ENCODE results near the gene UVSSA. TPM values are rescaled to one million over a fixed set of nuclear protein-coding genes. Genes with fewer than 3 reads are reported as not detected.
"Not testable (repeated sequence)": the region's sequence is repeated elsewhere in the genome, so short reads cannot be mapped to it uniquely, and the experiment has no call there.

UVSSA gene
- total and polyA plus RNA-seq, 7 experiments from 2014 or later = 3.2 to 44.1 (median 39.3) TPM

GRCh38 chr4:1321946-1322650 is 24.9 kb upstream of the UVSSA start:
- ATAC-seq = no peak
- no peaks in the 10 kb centered on the region for H3K9me3 Mint-ChIP-seq
- ChIA-PET POLR2A (interaction anchor here (1.7 kb wide), 1 partner anchor 185 kb away, joined by 4 read pairs; no protein-coding TSS in a partner anchor), CTCF (interaction anchor here (0.7 kb wide), 1 partner anchor 307 kb away, joined by 3 read pairs; no protein-coding TSS in a partner anchor)
- intact Hi-C loops (cut with micrococcal nuclease) = no loop called here
- H3K27me3 Mint-ChIP-seq = no peaks in the 10 kb centered on the region
- H3K27ac Mint-ChIP-seq = no peak overlapping the region
- no peak overlapping the region for H3K4me3 ChIP-seq (ENCODE audit: low read length)
- peaks cover 0 to 38% (median 10%) of the 10 kb centered on the region in 5 donors for H3K36me3 Mint-ChIP-seq
- peaks cover 8 to 83% (median 23%) of the 10 kb centered on the region in 3 experiments for H3K36me3 ChIP-seq (ENCODE audit: control insufficient read depth in 2 of 3, insufficient read depth in 3 of 3, low read length in 3 of 3)
- H3K27me3 ChIP-seq (ENCODE audit: control insufficient read depth in 2 of 2, insufficient read depth in 2 of 2, low read length in 2 of 2) = no peaks in the 10 kb centered on the region
- H3K4me1 Mint-ChIP-seq = peaks cover 0 to 11% (median 6%) of the 10 kb centered on the region in 7 donors
- H3K27ac ChIP-seq (ENCODE audit: low read depth, low read length) = no peak overlapping the region
- no peak overlapping the region for H3K4me3 Mint-ChIP-seq
- DNase-seq = no peak
- no peaks in the 10 kb centered on the region for H3K4me1 ChIP-seq (ENCODE audit: control insufficient read depth in 2 of 2, insufficient read depth in 2 of 2, low read length in 2 of 2)
- no peaks in the 10 kb centered on the region for H3K9me3 ChIP-seq (ENCODE audit: control insufficient read depth in 2 of 3, low read length in 3 of 3)

DNA sequence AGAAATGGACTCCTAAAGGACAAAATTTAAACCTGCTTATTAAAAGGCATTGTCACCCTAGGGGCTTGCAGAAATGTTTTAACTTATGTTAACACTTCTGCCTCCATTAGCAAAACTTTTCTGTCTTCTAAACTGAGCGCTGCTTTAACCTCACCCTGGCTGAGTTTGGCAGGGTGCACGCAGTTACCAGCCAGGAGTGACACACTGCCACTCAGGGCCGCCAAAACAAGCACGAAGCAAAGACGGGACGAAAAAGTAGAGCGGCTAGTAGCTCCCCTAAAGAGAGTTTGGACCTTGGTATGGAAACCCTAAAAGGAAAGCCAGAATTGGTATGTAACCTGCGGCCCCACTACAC is 23.8 kb upstream of the UVSSA start:
- peaks cover 0 to 31% (median 7%) of the 10 kb centered on the region in 5 donors for H3K36me3 Mint-ChIP-seq
- peaks cover 8 to 82% (median 19%) of the 10 kb centered on the region in 3 experiments for H3K36me3 ChIP-seq (ENCODE audit: control insufficient read depth in 2 of 3, insufficient read depth in 3 of 3, low read length in 3 of 3)
- CTCF ChIA-PET = interaction anchor here (0.6 to 0.8 kb wide), 2 partner anchors 54 to 1148 kb away, joined by 3 to 7 read pairs; no protein-coding TSS in a partner anchor

GRCh38 chr4:1323635-1324442 is 23.2 kb upstream of the UVSSA start:
- Mint-ChIP-seq H3K36me3 (peaks cover 0 to 26% (median 4%) of the 10 kb centered on the region in 5 donors), H3K27ac (no peak overlapping the region), H3K4me3 (no peak overlapping the region), H3K9me3 (no peaks in the 10 kb centered on the region), H3K4me1 (peaks cover 0 to 6% (median under 1%) of the 10 kb centered on the region in 7 donors), H3K27me3 (no peaks in the 10 kb centered on the region)
- no peak for DNase-seq
- H3K36me3 ChIP-seq (ENCODE audit: control insufficient read depth in 2 of 3, insufficient read depth in 3 of 3, low read length in 3 of 3) = peaks cover 8 to 82% (median 19%) of the 10 kb centered on the region in 3 experiments
- peaks cover under 1 to 7% of the 10 kb centered on the region in 2 donors for H3K4me1 ChIP-seq (ENCODE audit: control insufficient read depth in 2 of 2, insufficient read depth in 2 of 2, low read length in 2 of 2)
- ChIA-PET POLR2A (interaction anchor here (1.7 kb wide), 1 partner anchor 187 kb away, joined by 4 read pairs; no protein-coding TSS in a partner anchor), CTCF (no interaction called here)
- no peaks in the 10 kb centered on the region for H3K9me3 ChIP-seq (ENCODE audit: control insufficient read depth in 2 of 3, low read length in 3 of 3)
- ATAC-seq = no peak
- no peak overlapping the region for H3K4me3 ChIP-seq (ENCODE audit: low read length)
- intact Hi-C loops (cut with micrococcal nuclease) = no loop called here
- no peaks in the 10 kb centered on the region for H3K27me3 ChIP-seq (ENCODE audit: control insufficient read depth in 2 of 2, insufficient read depth in 2 of 2, low read length in 2 of 2)
- no peak overlapping the region for H3K27ac ChIP-seq (ENCODE audit: low read depth, low read length)

More for the DNA sequence above, 23.8 kb upstream of the UVSSA start:
- POLR2A ChIA-PET = interaction anchor here (1.7 kb wide), 1 partner anchor 186 kb away, joined by 4 read pairs; no protein-coding TSS in a partner anchor
- H3K27ac Mint-ChIP-seq = no peak overlapping the region
- H3K4me3 Mint-ChIP-seq = no peak overlapping the region
- ATAC-seq = no peak
- intact Hi-C loops (cut with micrococcal nuclease) = no loop called here
- Histone ChIP-seq H3K4me3 (ENCODE audit: low read length) (no peak overlapping the region), H3K9me3 (ENCODE audit: control insufficient read depth in 2 of 3, low read length in 3 of 3) (no peaks in the 10 kb centered on the region), H3K4me1 (ENCODE audit: control insufficient read depth in 2 of 2, insufficient read depth in 2 of 2, low read length in 2 of 2) (peaks cover 0 to 1% of the 10 kb centered on the region in 2 donors), H3K27me3 (ENCODE audit: control insufficient read depth in 2 of 2, insufficient read depth in 2 of 2, low read length in 2 of 2) (no peaks in the 10 kb centered on the region), H3K27ac (ENCODE audit: low read depth, low read length) (no peak overlapping the region)
- peaks cover 0 to 8% (median 3%) of the 10 kb centered on the region in 7 donors for H3K4me1 Mint-ChIP-seq
- DNase-seq = no peak
- H3K9me3 Mint-ChIP-seq = no peaks in the 10 kb centered on the region
- no peaks in the 10 kb centered on the region for H3K27me3 Mint-ChIP-seq

DNA sequence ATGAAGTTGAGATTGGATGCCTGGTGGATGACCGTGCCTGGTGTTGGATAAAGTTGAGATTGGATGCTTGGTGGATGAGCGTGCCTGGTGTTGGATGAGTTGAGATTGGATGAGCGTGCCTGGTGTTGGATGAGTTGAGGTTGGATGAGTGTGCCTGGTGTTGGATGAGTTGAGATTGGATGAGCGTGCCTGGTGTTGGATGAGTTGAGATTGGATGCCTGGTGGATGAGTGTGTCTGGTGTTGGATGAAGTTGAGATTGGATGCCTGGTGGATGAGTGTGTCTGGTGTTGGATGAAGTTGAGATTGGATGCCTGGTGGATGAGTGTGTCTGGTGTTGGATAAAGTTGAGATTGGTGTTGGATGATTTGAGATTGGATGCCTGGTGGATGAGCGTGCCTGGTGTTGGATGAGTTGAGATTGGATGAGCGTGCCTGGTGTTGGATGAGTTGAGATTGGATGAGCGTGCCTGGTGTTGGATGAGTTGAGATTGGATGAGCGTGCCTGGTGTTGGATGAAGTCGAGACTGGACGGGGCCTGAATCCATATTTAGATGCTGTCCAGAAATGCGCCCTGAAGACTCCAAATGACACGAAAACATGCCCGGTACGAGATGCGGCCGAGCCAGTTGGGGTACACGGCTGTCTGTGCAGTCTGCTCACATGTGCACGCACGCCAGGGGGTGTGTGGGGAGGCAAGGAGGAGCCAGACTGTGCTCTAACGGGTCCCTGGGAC is 22.4 kb upstream of the UVSSA start:
- H3K27me3 Mint-ChIP-seq; H3K4me3 ChIP-seq (ENCODE audit: low read length); H3K27me3 ChIP-seq (ENCODE audit: control insufficient read depth in 2 of 2, insufficient read depth in 2 of 2, low read length in 2 of 2); intact Hi-C loops (cut with micrococcal nuclease); H3K27ac Mint-ChIP-seq; POLR2A ChIA-PET; H3K27ac ChIP-seq (ENCODE audit: low read depth, low read length); CTCF ChIA-PET; H3K4me3 Mint-ChIP-seq; H3K9me3 ChIP-seq (ENCODE audit: control insufficient read depth in 2 of 3, low read length in 3 of 3); H3K9me3 Mint-ChIP-seq; ATAC-seq; DNase-seq: not testable (repeated sequence)
- Histone ChIP-seq H3K4me1 (ENCODE audit: control insufficient read depth in 2 of 2, insufficient read depth in 2 of 2, low read length in 2 of 2) (peaks cover 8 to 15% of the 10 kb centered on the region in 2 donors), H3K36me3 (ENCODE audit: control insufficient read depth in 2 of 3, insufficient read depth in 3 of 3, low read length in 3 of 3) (peaks cover 8 to 78% (median 17%) of the 10 kb centered on the region in 3 experiments)
- Mint-ChIP-seq H3K4me1 (peaks cover 8 to 13% (median 8%) of the 10 kb centered on the region in 7 donors), H3K36me3 (peaks cover 0 to 29% (median 9%) of the 10 kb centered on the region in 5 donors)

GRCh38 chr4:1325176-1325480 is 21.9 kb upstream of the UVSSA start:
- ATAC-seq = no peak
- H3K4me3 ChIP-seq (ENCODE audit: low read length) = no peak overlapping the region
- ChIA-PET CTCF (no interaction called here), POLR2A (no interaction called here)
- H3K27ac ChIP-seq (ENCODE audit: low read depth, low read length) = no peak overlapping the region
- Mint-ChIP-seq H3K9me3 (no peaks in the 10 kb centered on the region), H3K4me1 (peaks cover 8 to 18% (median 13%) of the 10 kb centered on the region in 7 donors), H3K27ac (no peak overlapping the region), H3K27me3 (no peaks in the 10 kb centered on the region), H3K4me3 (no peak overlapping the region), H3K36me3 (peaks cover 0 to 27% (median 9%) of the 10 kb centered on the region in 5 donors)
- peaks cover 13 to 20% of the 10 kb centered on the region in 2 donors for H3K4me1 ChIP-seq (ENCODE audit: control insufficient read depth in 2 of 2, insufficient read depth in 2 of 2, low read length in 2 of 2)
- intact Hi-C loops (cut with micrococcal nuclease) = no loop called here
- peaks cover 8 to 73% (median 16%) of the 10 kb centered on the region in 3 experiments for H3K36me3 ChIP-seq (ENCODE audit: control insufficient read depth in 2 of 3, insufficient read depth in 3 of 3, low read length in 3 of 3)
- no peaks in the 10 kb centered on the region for H3K9me3 ChIP-seq (ENCODE audit: control insufficient read depth in 2 of 3, low read length in 3 of 3)
- DNase-seq = no peak
- no peaks in the 10 kb centered on the region for H3K27me3 ChIP-seq (ENCODE audit: control insufficient read depth in 2 of 2, insufficient read depth in 2 of 2, low read length in 2 of 2)
